Measurements from ENCODE around the gene HNRNPM. TPM values are rescaled to one million over a fixed set of nuclear protein-coding genes. Genes with fewer than 3 reads are reported as not detected.
A peak's percentile ranks its signal among the peaks of the same experiment; 100 is the strongest.

HNRNPM gene
- polyA plus RNA-seq, 1 donor from 2014 or later, result 210 TPM

DNA sequence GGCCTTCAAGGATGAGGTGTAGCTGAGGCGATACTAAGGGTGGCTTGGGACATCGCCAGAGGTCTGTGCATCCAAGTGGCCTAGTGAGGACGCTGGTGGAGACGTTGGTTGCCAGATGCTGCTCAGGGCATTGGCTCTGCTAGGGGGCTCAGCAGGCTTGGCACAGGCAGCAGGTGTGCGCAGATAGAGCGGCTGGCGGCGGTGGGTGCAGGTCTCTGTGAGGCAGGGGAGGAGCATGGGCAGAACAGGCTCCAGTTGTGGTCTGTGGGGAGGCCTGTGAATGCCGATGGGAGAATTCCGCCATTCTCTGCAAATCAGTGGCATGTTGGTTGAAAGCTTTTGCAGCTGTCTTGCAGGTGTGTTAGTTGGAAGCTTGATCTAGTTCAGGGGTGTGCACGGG lies 36.4 kb downstream of the HNRNPM start:
- H3K27ac Mint-ChIP-seq, result peak overlapping the region in 2 of 3 donors; percentile 26 to 73
- H3K4me1 Mint-ChIP-seq, result peaks cover 3 to 17% (median 10%) of the 10 kb centered on the region in 3 donors
- no peaks in the 10 kb centered on the region for H3K27me3 Mint-ChIP-seq
- peaks cover 2% of the 10 kb centered on the region for H3K36me3 Mint-ChIP-seq
- no peaks in the 10 kb centered on the region for H3K9me3 Mint-ChIP-seq
- H3K4me3 Mint-ChIP-seq, result peak overlapping the region in 1 of 4 donors; percentile 47

DNA sequence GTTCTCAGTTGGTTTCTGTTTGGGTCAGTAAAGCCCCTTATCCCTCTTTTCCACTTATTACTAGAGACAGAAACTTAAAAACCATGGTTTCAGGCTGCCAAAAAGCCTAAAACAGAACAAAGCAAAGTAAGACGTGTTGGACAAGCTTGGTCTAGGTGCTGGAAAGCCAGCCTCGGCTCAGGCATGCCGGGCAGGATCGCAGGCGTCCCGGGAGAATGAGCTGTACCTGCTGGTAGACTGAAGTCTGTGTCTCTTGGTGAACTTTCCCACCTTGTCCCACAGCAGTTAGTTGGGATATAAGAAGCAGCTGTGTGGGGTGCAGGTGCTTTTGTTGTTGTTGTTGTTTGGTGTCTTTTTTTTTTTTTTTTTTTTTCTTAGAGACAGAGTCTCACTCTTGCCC lies 36.8 kb downstream of the HNRNPM start:
- Mint-ChIP-seq H3K4me1 (peaks cover 6 to 19% (median 10%) of the 10 kb centered on the region in 3 donors), H3K4me3 (peak overlapping the region in 1 of 4 donors; percentile 47), H3K27me3 (no peaks in the 10 kb centered on the region), H3K27ac (peak overlapping the region in 1 of 3 donors; percentile 23), H3K9me3 (no peaks in the 10 kb centered on the region), H3K36me3 (peaks cover 2% of the 10 kb centered on the region)

DNA sequence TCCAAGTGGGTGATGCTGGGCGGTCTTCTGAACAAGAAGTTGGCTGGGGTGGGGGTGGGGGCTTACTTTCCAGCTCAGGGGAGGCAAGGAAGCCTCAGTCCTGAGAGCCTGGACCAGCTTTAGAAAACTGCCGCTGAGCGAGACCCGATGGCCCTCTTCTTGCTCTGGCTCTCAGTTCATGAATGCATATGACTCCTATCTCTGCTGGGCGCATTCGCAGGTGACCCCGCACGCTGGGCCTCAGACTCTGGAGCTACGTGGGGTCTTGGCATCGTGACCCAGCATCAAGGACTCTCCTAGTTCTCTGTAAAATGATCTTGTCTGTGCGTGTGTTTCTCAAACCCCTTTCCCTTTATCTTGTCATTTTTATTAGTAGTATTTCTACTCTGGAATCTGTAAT lies 37.9 kb downstream of the HNRNPM start:
- H3K4me1 Mint-ChIP-seq, result peaks cover 10 to 27% (median 20%) of the 10 kb centered on the region in 3 donors
- peaks cover 2% of the 10 kb centered on the region for H3K36me3 Mint-ChIP-seq
- no peaks in the 10 kb centered on the region for H3K27me3 Mint-ChIP-seq
- H3K27ac Mint-ChIP-seq, result peak overlapping the region in 2 of 3 donors; percentile 16 to 67
- H3K4me3 Mint-ChIP-seq, result peak overlapping the region in 1 of 4 donors; percentile 55
- no peaks in the 10 kb centered on the region for H3K9me3 Mint-ChIP-seq

DNA sequence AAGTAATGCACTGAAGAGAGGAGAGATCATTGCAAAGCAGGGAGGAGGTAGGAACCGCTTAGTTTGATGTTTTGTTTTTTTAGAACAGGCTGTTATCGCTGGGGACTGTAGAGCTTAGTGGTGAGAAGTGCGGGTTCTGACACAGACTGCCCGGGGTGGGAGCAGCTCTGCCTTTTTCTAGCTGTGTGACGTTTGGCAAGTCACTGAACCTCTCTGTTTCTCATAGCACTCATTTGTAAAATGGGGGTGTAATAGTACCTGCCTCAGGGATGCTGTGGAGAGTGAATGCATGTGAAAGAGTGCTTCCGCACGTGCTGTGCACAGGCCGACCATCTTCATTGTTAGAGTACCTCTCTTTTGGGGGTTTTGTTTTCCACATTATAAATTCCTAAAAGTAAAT lies 38.4 kb downstream of the HNRNPM start:
- Mint-ChIP-seq H3K27ac (peak overlapping the region in 2 of 3 donors; percentile 16 to 67), H3K4me3 (peak overlapping the region in 1 of 4 donors; percentile 55), H3K9me3 (no peaks in the 10 kb centered on the region), H3K4me1 (peaks cover 11 to 27% (median 20%) of the 10 kb centered on the region in 3 donors), H3K27me3 (no peaks in the 10 kb centered on the region), H3K36me3 (peaks cover 2% of the 10 kb centered on the region)

DNA sequence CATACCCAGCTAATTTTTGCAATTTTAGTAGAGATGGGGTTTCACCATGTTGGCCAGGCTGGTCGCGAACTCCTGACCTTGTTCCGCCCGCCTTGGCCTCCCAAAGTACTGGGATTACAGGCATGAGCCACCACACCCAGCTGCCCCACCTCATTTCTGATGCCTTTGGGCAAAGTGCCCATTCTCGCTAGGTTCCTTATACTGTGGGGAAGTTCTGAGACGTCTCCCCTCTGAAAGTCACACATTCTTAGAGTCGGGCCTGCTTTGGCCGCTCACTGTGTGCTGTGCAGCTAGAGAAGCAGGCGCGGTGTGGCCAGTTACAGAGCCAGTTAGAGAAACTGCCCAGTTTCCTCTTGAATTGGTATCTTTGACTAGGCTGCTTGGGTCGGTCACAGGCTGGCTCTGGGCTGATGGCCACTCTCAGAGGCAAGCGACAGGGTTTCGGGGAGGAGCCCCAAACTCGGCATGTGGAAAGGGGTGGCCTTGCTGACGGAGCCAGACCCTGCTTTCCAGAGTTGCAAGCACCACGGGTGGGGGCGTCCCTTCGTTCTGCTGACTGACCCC lies 39.6 kb downstream of the HNRNPM start:
- peaks cover 11 to 25% (median 19%) of the 10 kb centered on the region in 3 donors for H3K4me1 Mint-ChIP-seq
- no peaks in the 10 kb centered on the region for H3K27me3 Mint-ChIP-seq

DNA sequence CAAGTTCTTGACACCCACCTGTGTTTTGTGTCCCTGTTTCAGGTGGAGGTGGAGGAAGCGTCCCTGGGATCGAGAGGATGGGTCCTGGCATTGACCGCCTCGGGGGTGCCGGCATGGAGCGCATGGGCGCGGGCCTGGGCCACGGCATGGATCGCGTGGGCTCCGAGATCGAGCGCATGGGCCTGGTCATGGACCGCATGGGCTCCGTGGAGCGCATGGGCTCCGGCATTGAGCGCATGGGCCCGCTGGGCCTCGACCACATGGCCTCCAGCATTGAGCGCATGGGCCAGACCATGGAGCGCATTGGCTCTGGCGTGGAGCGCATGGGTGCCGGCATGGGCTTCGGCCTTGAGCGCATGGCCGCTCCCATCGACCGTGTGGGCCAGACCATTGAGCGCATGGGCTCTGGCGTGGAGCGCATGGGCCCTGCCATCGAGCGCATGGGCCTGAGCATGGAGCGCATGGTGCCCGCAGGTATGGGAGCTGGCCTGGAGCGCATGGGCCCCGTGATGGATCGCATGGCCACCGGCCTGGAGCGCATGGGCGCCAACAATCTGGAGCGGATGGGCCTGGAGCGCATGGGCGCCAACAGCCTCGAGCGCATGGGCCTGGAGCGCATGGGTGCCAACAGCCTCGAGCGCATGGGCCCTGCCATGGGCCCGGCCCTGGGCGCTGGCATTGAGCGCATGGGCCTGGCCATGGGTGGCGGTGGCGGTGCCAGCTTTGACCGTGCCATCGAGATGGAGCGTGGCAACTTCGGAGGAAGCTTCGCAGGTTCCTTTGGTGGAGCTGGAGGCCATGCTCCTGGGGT lies 41.0 kb downstream of the HNRNPM start:
- Mint-ChIP-seq H3K4me1 (peaks cover 11 to 24% (median 19%) of the 10 kb centered on the region in 3 donors), H3K27me3 (no peaks in the 10 kb centered on the region), H3K36me3 (peaks cover 3% of the 10 kb centered on the region), H3K27ac (peak overlapping the region in 1 of 3 donors; percentile 83), H3K4me3 (no peak overlapping the region), H3K9me3 (no peaks in the 10 kb centered on the region)

More for the DNA sequence above, 39.6 kb downstream of the HNRNPM start:
- peaks cover 3% of the 10 kb centered on the region for H3K36me3 Mint-ChIP-seq
- peak overlapping the region in 2 of 3 donors; percentile 23 to 57 for H3K27ac Mint-ChIP-seq
- no peak overlapping the region for H3K4me3 Mint-ChIP-seq
- H3K9me3 Mint-ChIP-seq, result no peaks in the 10 kb centered on the region

DNA sequence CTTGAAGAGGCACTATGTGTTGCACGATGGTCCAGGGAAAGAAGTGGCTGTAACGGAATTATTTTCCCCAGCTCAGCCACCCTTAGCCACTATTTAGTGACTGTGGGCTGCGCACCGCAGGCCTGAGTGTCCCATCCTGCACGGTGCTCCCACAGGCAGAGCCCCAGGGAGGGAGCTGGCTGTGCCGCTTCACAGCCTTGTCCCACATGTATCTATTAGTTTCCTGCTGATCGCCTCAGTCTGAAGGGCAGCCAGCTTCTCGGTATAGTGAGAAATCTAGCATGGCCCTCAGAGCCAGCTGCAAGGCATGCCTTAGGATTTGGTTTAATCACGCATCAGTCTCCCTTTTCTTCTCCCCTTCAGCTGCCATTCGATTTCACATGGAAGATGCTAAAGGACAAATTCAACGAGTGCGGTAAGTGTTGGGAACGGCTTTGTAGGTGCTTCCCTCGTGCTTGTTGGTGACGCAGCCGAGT lies 41.9 kb downstream of the HNRNPM start:
- Mint-ChIP-seq H3K4me3 (peak overlapping the region in 2 of 4 donors; percentile 49 to 87), H3K4me1 (peaks cover 11 to 19% (median 16%) of the 10 kb centered on the region in 3 donors), H3K27me3 (no peaks in the 10 kb centered on the region), H3K36me3 (peaks cover 3% of the 10 kb centered on the region), H3K9me3 (no peaks in the 10 kb centered on the region), H3K27ac (peak overlapping the region; percentile 83 to 95 (median 91))

DNA sequence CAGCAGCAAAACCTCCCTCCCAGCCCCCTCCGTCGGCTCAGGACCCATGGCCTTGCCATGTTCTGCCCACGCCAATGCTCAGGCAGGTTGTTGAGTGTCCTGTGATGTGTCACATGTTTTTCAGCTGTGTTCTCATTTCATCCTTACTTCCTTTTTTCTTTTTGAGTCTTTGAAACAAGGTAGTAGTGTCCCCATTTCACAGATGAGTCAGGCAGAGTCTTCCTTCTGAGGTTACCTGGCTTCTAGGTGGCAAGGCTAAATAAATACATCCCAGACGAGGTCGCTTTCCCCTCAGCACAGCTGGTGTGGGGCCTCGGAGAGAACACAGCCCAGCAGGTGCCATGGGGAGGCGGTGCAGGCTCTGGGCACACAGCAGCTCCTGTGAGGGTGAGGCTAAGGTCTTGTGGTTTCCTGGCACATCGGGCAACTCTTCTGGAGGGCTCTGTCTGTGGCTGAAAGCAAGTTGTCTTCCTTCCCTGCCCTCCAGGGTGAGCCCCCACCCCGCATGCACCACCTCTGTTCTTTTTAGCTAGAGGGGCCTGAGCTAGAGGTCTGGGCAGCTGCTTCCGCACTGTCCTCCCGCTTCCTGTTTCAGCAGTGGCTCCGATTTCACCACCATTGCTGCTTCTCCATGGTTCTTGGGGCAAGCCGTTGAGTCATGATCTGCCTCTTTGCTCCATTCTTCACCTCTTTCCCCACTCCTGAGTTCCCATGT lies 42.5 kb downstream of the HNRNPM start:
- Mint-ChIP-seq H3K9me3 (no peaks in the 10 kb centered on the region), H3K27ac (peak overlapping the region; percentile 83 to 95 (median 91)), H3K36me3 (peaks cover 3% of the 10 kb centered on the region), H3K4me3 (peak overlapping the region; percentile 41 to 87 (median 51)), H3K27me3 (no peaks in the 10 kb centered on the region), H3K4me1 (peaks cover 11 to 19% (median 16%) of the 10 kb centered on the region in 3 donors)

DNA sequence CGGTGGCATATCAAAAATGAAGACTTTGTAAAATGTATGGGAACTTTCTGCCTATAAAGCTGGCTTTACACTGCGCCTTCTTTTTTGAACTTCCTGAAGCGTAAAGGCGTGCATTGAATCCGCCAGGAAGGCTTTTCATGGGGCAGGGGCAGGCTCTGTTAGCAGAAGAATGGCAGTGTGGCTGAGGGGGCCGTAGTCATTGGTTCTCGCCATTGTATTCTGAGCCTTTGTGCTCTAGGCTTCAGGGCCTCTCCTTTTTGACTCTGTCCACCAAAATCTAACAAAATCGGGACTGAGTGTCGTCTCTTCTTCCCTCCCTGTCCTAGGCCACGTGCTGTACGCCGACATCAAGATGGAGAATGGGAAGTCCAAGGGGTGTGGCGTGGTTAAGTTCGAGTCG lies 43.6 kb downstream of the HNRNPM start:
- peaks cover 13 to 16% (median 14%) of the 10 kb centered on the region in 3 donors for H3K4me1 Mint-ChIP-seq
- peak overlapping the region; percentile 36 to 95 (median 76) for H3K27ac Mint-ChIP-seq
- no peaks in the 10 kb centered on the region for H3K9me3 Mint-ChIP-seq
- H3K4me3 Mint-ChIP-seq, result no peak overlapping the region
- H3K36me3 Mint-ChIP-seq, result peaks cover 3% of the 10 kb centered on the region
- no peaks in the 10 kb centered on the region for H3K27me3 Mint-ChIP-seq

DNA sequence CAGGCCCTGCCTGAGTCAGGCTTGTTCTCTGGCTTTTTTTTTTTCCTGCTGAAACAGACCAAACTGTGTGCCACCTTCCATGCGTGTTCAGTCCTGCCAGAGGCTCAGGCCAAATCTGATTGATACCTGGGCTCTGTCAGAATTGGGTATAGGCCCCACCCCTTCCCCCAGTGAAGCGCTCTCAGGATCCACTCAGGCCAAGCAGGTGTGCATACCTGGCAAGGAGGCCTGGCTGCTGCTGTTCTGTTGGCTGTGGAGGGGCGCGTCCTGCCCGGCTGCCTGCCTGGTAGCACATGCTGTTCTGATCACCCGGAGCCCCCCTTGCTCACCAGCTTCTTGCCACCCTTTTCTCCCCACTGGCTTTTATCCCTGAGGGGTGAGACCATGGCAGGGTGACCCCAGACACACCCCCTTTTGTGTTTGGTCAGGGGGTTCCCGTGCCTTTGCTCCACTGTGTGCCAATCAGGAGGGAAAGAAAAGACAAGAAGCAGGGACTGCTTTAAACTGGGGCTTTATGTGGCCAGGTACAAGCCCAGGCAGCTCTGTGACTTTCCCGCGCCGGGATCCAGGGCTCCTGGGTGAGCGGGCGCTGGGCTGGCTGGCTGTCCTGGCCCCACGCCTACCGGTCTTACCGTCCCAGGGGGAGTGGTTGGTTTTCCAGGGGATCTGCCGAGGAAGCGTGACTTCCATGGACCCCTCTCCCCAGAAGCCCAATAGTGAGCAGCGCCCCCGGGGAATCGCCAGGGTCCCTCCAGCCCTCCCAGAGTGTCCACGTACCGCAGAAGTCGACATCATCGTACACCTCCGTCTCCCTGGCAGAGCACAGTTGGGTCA lies 45.0 kb downstream of the HNRNPM start:
- peaks cover 3% of the 10 kb centered on the region for H3K36me3 Mint-ChIP-seq
- H3K27ac Mint-ChIP-seq, result no peak overlapping the region
- no peak overlapping the region for H3K4me3 Mint-ChIP-seq
- H3K9me3 Mint-ChIP-seq, result no peaks in the 10 kb centered on the region
- H3K27me3 Mint-ChIP-seq, result no peaks in the 10 kb centered on the region
- H3K4me1 Mint-ChIP-seq, result peaks cover 13 to 17% (median 14%) of the 10 kb centered on the region in 3 donors

DNA sequence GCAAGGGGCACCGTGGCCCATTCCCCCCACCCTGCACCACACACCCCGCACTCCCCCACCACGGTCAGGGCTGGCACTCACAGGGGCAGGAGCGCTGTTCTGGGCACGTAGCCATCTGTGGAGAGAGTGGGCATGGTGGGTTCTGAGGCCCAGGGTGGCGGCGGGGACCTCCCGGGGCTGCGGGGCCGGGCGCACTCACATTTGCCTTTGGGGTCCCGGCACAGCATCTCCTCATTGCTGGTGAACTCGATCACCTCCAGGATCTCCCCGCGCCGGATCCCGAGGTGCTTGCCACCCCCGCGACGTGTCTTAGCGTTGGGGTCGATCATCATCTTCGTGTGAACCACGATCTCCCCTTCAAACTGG lies 45.6 kb downstream of the HNRNPM start:
- Mint-ChIP-seq H3K4me3 (no peak overlapping the region), H3K4me1 (peaks cover 13 to 17% (median 14%) of the 10 kb centered on the region in 3 donors), H3K27me3 (no peaks in the 10 kb centered on the region), H3K9me3 (no peaks in the 10 kb centered on the region), H3K36me3 (peaks cover 1% of the 10 kb centered on the region), H3K27ac (peak overlapping the region in 1 of 3 donors; percentile 84)

DNA sequence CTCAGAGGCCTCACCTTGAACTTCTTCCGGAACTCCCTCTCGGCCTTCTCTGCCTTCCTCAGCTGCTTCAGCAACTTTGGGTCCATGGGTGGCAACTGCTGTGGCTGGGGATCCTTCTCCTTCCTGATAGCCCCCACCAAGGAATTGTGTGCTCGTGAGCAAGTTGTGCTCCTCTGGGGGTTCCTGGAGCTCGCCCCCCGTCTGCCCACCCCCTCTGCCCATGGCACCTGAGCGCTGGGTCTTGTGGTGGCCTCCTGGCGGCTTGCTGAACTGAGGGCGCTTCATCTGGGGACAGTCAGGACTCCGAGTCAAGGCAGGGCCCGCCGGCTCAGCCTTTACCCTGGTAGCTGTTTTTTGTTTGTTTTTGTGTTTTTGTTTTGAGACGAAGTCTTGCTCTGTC lies 46.1 kb downstream of the HNRNPM start:
- H3K4me3 Mint-ChIP-seq, result no peak overlapping the region
- H3K27me3 Mint-ChIP-seq, result no peaks in the 10 kb centered on the region
- peak overlapping the region in 2 of 3 donors; percentile 84 to 85 for H3K27ac Mint-ChIP-seq
- H3K4me1 Mint-ChIP-seq, result peaks cover 13 to 17% (median 14%) of the 10 kb centered on the region in 3 donors
- H3K9me3 Mint-ChIP-seq, result no peaks in the 10 kb centered on the region
- H3K36me3 Mint-ChIP-seq, result peaks cover 1% of the 10 kb centered on the region

DNA sequence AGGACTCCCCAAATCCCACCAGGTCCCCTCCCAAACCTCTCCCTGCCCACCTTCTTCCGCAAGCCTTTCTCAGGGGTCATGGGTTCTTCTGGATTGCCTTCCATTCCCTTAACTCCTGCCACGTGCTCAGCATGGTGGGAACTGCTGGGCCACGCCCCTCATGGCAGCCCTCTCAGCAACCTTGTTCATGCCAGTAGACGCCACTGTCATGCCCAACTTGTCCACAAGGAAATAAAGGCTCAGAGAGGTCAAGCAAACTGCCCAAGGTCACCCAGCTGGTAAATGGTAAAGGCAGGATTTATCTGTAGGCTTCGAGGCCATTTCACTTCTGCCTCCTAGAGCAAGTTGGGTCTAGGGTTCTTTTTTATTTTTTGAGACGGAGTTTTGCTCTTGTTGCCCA lies 46.8 kb downstream of the HNRNPM start:
- H3K36me3 Mint-ChIP-seq, result peaks cover 1% of the 10 kb centered on the region
- H3K4me3 Mint-ChIP-seq, result no peak overlapping the region
- H3K4me1 Mint-ChIP-seq, result peaks cover 10 to 15% (median 14%) of the 10 kb centered on the region in 3 donors
- no peak overlapping the region for H3K27ac Mint-ChIP-seq
- H3K9me3 Mint-ChIP-seq, result no peaks in the 10 kb centered on the region
- H3K27me3 Mint-ChIP-seq, result no peaks in the 10 kb centered on the region

DNA sequence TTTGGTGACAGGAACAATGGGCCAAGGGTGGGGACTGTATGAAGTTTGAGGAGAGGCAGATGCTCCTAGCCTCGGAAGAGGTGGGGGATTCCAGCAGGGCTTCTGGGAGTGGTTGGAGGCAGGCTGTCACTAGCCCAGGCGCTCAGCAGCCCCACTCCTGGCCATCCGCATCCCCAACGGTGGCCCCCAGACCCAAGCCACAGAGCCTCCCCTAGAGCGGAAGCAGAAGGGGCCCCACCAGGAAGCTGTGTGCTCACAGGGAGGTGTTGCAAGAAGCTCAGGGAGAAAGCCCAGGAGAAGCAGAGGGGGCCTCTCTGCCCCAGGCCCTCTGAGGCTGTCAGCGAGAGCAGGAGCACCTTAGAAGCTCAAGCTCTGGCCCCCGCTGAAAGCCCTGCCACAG lies 49.4 kb downstream of the HNRNPM start:
- no peaks in the 10 kb centered on the region for H3K27me3 Mint-ChIP-seq
- H3K9me3 Mint-ChIP-seq, result no peaks in the 10 kb centered on the region
- no peak overlapping the region for H3K4me3 Mint-ChIP-seq
- H3K27ac Mint-ChIP-seq, result no peak overlapping the region
- H3K4me1 Mint-ChIP-seq, result peaks cover 0 to 2% (median 1%) of the 10 kb centered on the region in 3 donors
- H3K36me3 Mint-ChIP-seq, result no peaks in the 10 kb centered on the region

Data from IgD-negative memory B cell (primary cell).